Measurements from ENCODE around the gene MARK3. TPM values are rescaled to one million over a fixed set of nuclear protein-coding genes. Genes with fewer than 3 reads are reported as not detected.
"Not testable (repeated sequence)": the region's sequence is repeated elsewhere in the genome, so short reads cannot be mapped to it uniquely, and the experiment has no call there.

The MARK3 gene
- 146 TPM for total RNA-seq

- peak; percentile 95 for DNase-seq
Measured at GRCh38 chr14:103385152-103385928, at the start of gene MARK3. TSS of gene MARK3 (plus strand) at chr14:103385415. CDS start at chr14:103386030, 615 bp downstream.

GRCh38 chr14:103336191-103336590 lies 49.0 kb upstream of the MARK3 start:
- no peak for DNase-seq

- no peak for DNase-seq
Measured at GRCh38 chr14:103337794-103338193, 47.4 kb upstream of the MARK3 start.

- no peak for DNase-seq
Measured at GRCh38 chr14:103339561-103339960, 45.7 kb upstream of the MARK3 start.

- no peak for DNase-seq
Measured at GRCh38 chr14:103340480-103341212, 44.6 kb upstream of the MARK3 start.

GRCh38 chr14:103341250-103342129 lies 43.7 kb upstream of the MARK3 start:
- DNase-seq, result no peak

GRCh38 chr14:103343164-103343879 lies 41.9 kb upstream of the MARK3 start:
- no peak for DNase-seq

- DNase-seq, result no peak
Measured at GRCh38 chr14:103343905-103344797, 41.1 kb upstream of the MARK3 start.

GRCh38 chr14:103346286-103346685 lies 38.9 kb upstream of the MARK3 start:
- DNase-seq, result no peak

GRCh38 chr14:103347091-103347815 lies 38.0 kb upstream of the MARK3 start:
- no peak for DNase-seq

GRCh38 chr14:103348154-103348553 lies 37.1 kb upstream of the MARK3 start:
- DNase-seq, result no peak

GRCh38 chr14:103349982-103350381 lies 35.2 kb upstream of the MARK3 start:
- no peak for DNase-seq

- DNase-seq, result no peak
Measured at GRCh38 chr14:103353362-103353761, 31.9 kb upstream of the MARK3 start.

GRCh38 chr14:103354141-103354540 lies 31.1 kb upstream of the MARK3 start:
- DNase-seq, result no peak

- DNase-seq, result no peak
Measured at GRCh38 chr14:103356024-103356682, 29.1 kb upstream of the MARK3 start.

- DNase-seq, result not testable (repeated sequence)
Measured at GRCh38 chr14:103357552-103357951, 27.7 kb upstream of the MARK3 start.

GRCh38 chr14:103360548-103360947 lies 24.7 kb upstream of the MARK3 start:
- no peak for DNase-seq

- no peak for DNase-seq
Measured at GRCh38 chr14:103361867-103362266, 23.3 kb upstream of the MARK3 start.

- DNase-seq, result no peak
Measured at GRCh38 chr14:103362780-103363179, 22.4 kb upstream of the MARK3 start.

GRCh38 chr14:103366741-103367140 lies 18.5 kb upstream of the MARK3 start:
- DNase-seq, result no peak

Measured in occipital lobe (tissue), 2 donors.